A549 (cell line): ENCODE measurements around the gene SMIM28.

ENCODE experiments used
- EP300 ChIP-seq, 2 experiments: fragments of >200 bp; sonication (Bioruptor Twin); formaldehyde crosslinking; IDR thresholded peaks; 2 replicates in 1 of 2; 3 replicates in 1 of 2; pipeline ENCODE4 v1.6.1; 2016 to 2017
- FOSL2 ChIP-seq, 2 experiments: fragments of 450-650 bp in 1 of 2; fragments of >200 bp in 1 of 2; sonication (Bioruptor Twin) in 1 of 2; formaldehyde crosslinking; IDR thresholded peaks; 2 replicates each; pipeline versions ENCODE4 v1.5.0 to v1.6.1; 2016 to 2020; ENCODE audit warnings: mild to moderate bottlenecking in 1 of 2, moderate library complexity in 1 of 2
- KDM1A ChIP-seq: fragments of 200-600 bp; sonication (generic); IDR thresholded peaks from 2 replicates; pipeline ENCODE4 v1.6.1; 2016; ENCODE audit warnings: low read depth, mild to moderate bottlenecking
- POLR2A ChIP-seq: IDR thresholded peaks from 2 replicates; pipeline ENCODE4 v1.6.1; 2012; ENCODE audit warnings: mild to moderate bottlenecking, low read length
- RFX5 ChIP-seq: fragments of 450-650 bp; IDR thresholded peaks from 2 replicates; pipeline ENCODE4 v1.7.1; 2014; ENCODE audit warnings: antibody characterized with exemption, mild to moderate bottlenecking, moderate library complexity
- TF ChIP-seq, protein P1 (sequence below): fragments of >200 bp; sonication (Bioruptor Twin); formaldehyde crosslinking; IDR thresholded peaks from 3 replicates; pipeline ENCODE4 v1.5.1; 2016
- TF ChIP-seq, protein P2 (sequence below): IDR thresholded peaks from 2 replicates; pipeline ENCODE4 v1.6.1; 2012

DNA sequence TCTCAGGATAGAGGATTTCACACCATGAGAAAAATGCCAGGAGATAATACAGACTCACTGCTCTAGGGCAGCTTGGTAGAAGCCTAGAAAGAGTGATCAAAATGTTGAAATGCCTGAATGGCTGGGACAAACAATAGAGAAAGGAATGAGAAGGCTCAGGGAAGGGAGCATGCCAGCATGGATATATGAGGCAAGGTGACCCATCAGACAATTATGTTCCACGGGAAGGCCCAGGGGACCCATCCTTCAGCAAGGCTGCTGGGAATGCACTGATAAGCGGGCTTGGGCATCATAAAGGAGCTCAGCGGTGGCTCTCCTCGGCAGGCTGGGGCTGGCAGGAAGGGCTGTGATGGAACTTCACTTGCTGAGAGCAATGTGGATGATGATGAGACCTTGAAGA lies 38.5 kb downstream of the SMIM28 start:
- TF ChIP-seq, protein P1, sequence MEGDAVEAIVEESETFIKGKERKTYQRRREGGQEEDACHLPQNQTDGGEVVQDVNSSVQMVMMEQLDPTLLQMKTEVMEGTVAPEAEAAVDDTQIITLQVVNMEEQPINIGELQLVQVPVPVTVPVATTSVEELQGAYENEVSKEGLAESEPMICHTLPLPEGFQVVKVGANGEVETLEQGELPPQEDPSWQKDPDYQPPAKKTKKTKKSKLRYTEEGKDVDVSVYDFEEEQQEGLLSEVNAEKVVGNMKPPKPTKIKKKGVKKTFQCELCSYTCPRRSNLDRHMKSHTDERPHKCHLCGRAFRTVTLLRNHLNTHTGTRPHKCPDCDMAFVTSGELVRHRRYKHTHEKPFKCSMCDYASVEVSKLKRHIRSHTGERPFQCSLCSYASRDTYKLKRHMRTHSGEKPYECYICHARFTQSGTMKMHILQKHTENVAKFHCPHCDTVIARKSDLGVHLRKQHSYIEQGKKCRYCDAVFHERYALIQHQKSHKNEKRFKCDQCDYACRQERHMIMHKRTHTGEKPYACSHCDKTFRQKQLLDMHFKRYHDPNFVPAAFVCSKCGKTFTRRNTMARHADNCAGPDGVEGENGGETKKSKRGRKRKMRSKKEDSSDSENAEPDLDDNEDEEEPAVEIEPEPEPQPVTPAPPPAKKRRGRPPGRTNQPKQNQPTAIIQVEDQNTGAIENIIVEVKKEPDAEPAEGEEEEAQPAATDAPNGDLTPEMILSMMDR, result no peak
- TF ChIP-seq EP300 (IDR thresholded peaks at IDR 0.05) (no peak), KDM1A (no peak), POLR2A (no peak), FOSL2 (IDR thresholded peaks at IDR 0.05) (no peak), FOSL2 (CRISPR knock-in tag; IDR thresholded peaks at IDR 0.05) (no peak), RFX5 (no peak)
- TF ChIP-seq, protein P2, sequence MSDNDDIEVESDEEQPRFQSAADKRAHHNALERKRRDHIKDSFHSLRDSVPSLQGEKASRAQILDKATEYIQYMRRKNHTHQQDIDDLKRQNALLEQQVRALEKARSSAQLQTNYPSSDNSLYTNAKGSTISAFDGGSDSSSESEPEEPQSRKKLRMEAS, result no peak
